Measurements from ENCODE around the gene METTL3.
"Not testable (repeated sequence)": the region's sequence is repeated elsewhere in the genome, so short reads cannot be mapped to it uniquely, and the experiment has no call there.

METTL3 gene

GRCh38 chr14:21510735-21511657 is at the start of gene METTL3:
Gene METTL3 (minus strand): TSS chr14:21511340. CDS start chr14:21511223, 117 bp downstream.
- peak; percentile 97 for DNase-seq

- no peak for DNase-seq
Observed at GRCh38 chr14:21558703-21559170, 47.6 kb upstream of the METTL3 start.

GRCh38 chr14:21557084-21557901 is 46.2 kb upstream of the METTL3 start:
- peak; percentile 91 for DNase-seq

- no peak for DNase-seq
Observed at GRCh38 chr14:21556378-21557083, 45.4 kb upstream of the METTL3 start.

GRCh38 chr14:21553266-21553665 is 42.1 kb upstream of the METTL3 start:
- no peak for DNase-seq

- not testable (repeated sequence) for DNase-seq
Observed at GRCh38 chr14:21544588-21544987, 33.4 kb upstream of the METTL3 start.

- no peak for DNase-seq
Observed at GRCh38 chr14:21543963-21544362, 32.8 kb upstream of the METTL3 start.

GRCh38 chr14:21543521-21543960 is 32.4 kb upstream of the METTL3 start:
- DNase-seq, result no peak

GRCh38 chr14:21541413-21542074 is 30.4 kb upstream of the METTL3 start:
- no peak for DNase-seq

GRCh38 chr14:21539189-21539940 is 28.2 kb upstream of the METTL3 start:
- DNase-seq, result no peak

- no peak for DNase-seq
Observed at GRCh38 chr14:21537090-21537424, 25.9 kb upstream of the METTL3 start.

- no peak for DNase-seq
Observed at GRCh38 chr14:21536418-21537089, 25.4 kb upstream of the METTL3 start.

GRCh38 chr14:21535545-21536417 is 24.6 kb upstream of the METTL3 start:
- no peak for DNase-seq

GRCh38 chr14:21534576-21534975 is 23.4 kb upstream of the METTL3 start:
- no peak for DNase-seq

- DNase-seq, result no peak
Observed at GRCh38 chr14:21533294-21533693, 22.2 kb upstream of the METTL3 start.

GRCh38 chr14:21529515-21529914 is 18.4 kb upstream of the METTL3 start:
- no peak for DNase-seq

GRCh38 chr14:21528381-21529348 is 17.5 kb upstream of the METTL3 start:
- peak; percentile 31 for DNase-seq

GRCh38 chr14:21527318-21527679 is 16.2 kb upstream of the METTL3 start:
- DNase-seq, result no peak

All from NCI-H526 treated with DMSO at 0.1 percent for 48 hours (cell line).